GM15510 (cell line): ENCODE results near the gene PC.

Experiments used
- POLR2A ChIP-seq: IDR thresholded peaks from 3 replicates; pipeline ENCODE4 v1.6.1; 2011; ENCODE audit warnings: borderline replicate concordance; ENCODE audit not compliant: insufficient read length; ENCODE audit errors: extremely low read depth

PC gene

DNA sequence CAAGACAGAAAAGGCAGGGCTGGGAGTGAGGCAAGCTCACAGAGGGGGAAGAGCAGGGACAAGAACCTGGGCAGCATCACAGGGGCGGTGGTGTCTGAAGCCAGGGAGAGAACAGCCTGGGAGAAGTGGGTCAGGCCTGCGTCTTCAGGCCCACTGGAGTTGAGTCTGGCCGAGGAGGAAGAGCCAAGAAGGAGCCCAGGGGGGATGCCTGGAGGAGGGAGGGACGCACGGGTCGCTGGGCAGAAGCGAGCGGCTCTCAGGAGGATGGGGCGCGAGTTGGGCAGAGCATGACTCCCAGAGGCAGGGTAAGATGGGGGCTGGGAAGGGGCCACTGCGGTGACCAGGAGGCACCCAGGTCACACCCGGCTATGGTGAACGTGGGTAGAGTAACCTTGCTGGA lies 82.8 kb downstream of the PC start:
- TF ChIP-seq POLR2A = no peak

DNA sequence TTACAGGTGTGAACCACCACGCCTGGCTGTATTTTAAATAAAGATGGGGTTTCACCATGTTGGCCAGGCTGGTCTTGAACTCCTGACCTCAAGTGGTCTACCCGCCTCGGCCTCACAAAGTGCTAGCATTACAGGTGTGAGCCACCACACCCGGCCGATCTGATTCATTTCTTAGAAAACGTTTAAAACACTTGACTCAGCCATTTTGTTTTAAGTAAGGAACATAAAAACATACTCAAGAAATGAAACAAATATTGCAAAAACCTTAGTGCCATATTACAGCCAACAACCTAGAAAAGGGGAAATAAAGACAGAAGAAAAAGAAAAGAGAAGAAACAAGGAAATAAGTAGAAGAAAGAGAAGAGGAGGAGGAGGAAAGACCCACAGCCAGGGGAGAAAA lies 84.0 kb downstream of the PC start:
- no peak for TF ChIP-seq POLR2A

DNA sequence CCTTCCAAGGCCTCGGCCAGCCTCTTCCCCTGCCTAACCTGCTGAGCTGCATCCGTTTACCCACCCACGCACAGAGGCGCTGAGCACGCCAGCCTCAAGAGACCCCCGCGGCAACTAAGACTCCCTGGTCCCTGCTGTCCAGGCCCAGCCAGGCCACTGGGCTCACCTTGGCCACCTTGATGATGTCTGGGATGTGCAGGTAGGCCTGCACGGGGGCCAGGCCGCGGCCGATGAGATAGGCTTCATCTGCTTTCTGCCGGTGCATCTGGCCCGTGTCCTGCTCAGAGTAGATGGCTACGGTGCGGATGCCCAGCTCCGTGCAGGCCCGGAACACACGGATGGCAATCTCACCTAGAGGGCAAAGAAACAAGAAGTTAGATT lies 86.7 kb downstream of the PC start:
- no peak for TF ChIP-seq POLR2A

DNA sequence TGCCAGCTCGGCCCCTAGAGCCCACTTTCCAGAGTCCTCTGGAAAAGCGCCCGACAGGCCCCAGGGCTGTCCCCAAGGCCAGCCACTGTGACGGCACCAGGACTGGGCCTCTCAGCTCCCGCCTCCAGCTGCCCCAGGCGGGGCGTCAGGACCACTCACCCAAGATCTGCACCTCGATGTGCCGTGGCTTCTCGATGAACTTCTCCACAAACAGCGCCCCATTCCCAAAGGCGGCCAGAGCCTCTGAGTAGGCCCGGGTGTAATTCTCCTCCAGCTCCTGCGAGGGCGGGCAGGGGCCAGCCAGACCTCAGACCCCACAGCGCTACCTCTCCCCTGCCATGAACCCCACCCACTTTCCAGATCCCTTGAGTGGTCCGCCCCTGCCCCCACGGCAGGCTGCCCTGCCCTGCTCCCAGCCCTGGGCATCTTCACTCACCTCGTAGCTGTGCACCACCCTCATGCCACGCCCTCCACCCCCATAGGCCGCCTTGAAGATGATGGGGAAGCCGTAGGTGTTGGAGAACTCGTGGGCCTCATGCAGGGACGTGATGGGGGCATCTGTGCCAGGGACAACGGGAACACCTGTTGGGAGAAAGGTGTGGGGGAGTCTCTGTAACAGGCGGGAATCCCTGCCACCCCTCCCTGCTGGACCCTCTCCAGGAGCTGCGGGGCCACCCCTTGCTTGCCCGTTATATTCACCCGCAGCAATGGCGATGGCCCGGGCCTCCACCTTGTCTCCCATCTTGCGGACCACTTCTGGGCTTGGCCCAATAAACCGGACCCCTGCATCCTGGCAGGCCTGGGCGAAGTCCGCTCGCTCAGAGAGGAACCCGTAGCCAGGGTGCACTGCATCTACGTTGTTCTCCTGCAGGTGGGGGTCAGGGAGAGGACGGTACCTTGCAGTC lies 87.3 kb downstream of the PC start:
- no peak for TF ChIP-seq POLR2A

DNA sequence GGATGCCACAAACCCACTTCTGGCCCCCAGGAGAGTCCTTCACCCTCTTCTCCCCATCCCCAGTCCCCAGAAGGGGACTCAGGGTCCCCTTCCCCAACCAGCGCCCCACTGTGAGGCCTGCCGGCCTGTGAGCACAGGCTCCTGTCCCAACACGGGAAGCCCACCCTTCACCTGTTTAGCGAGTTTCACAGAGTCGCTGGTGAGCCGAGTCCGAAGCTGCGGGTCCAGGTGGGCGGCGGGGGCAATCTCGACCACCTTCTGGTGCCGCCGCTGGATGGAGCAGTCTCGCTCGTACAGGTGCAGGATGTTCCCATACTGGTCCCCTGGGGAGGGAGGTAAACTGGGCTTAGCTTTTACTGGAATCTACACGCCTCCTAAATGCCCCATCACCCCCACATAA lies 88.1 kb downstream of the PC start:
- no peak for TF ChIP-seq POLR2A

DNA sequence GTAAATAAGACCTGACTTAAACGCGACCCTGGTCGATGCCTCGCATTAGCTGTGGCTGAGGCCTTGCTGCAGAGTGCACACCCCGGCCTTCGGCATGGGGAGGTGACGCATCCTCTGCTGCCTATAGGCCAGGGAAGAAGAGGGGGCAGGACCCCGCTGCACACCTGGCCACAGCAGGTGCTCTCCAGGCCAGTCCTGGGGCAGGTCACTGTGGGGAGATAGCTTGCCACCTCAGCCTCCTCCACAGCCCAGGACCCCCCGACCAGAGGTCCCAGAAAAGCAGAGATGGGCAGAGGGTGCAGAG lies 88.7 kb downstream of the PC start:
- TF ChIP-seq POLR2A = no peak

DNA sequence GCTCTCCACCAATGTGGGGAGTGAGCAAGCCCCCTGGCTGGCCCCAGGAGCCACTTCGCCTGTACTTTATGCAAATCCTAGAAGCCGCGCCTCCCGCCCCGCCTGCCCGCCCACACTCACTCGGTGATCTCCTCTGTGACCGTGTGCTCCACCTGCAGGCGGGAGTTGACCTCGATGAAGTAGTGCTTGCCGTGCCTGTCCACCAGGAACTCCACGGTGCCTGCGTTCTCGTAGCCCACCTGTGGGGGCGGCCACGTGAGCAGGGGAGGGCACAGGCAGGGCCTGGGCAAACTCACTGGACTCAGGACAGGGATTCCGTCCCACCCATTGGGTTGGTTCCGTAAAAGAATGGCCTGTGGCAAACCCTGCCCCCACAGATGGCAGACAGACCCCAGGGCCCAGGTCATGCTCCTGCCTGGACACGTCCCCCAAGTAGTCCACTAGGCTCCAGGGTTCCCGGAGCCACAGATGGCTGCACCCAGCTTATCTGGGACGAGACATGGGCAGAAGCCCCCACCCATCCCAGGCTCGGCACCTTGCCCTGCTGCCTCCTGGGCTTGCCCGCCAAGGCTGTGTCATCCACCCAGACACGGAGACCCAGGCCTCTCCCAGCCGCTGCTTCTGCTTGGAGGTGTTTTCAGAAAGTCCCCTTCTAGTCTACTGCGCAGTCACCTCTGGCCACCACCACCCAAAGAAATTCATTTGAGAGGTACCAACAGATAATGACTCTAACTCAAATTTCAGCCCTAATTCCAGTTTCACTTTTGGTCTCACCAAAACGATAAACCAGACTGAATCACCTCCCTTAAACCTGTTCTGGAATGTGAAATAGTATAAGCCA lies 89.2 kb downstream of the PC start:
- no peak for TF ChIP-seq POLR2A

DNA sequence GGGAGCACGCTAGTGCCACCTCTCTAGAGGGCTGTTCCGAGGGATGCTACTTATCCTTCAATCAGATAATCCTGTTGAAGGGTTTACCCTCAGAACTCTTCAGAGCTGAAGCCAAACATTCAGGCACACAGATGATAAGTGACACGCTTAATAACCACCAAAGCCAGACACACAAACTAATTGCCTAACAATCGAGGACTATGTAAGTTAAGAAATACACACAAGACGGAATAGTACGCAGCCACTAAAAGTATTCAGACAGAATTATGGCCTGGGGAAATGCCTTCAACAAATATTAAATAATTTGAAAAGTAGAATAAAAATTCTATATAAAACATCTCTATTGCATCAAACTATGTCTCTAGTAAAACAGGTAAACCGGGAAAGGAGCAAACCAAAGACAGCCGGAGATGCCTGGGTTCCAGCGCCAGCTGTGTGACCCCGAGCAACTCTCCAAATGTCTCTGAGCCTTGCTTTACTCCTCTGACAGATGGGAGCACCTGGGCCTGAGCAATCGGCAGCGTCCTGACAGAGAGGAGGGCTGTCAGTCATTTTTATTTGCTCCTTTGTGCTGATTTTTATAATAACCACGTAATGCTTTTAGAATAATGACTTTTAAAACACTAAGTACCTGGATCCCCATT lies 90.0 kb downstream of the PC start:
- TF ChIP-seq POLR2A = no peak

DNA sequence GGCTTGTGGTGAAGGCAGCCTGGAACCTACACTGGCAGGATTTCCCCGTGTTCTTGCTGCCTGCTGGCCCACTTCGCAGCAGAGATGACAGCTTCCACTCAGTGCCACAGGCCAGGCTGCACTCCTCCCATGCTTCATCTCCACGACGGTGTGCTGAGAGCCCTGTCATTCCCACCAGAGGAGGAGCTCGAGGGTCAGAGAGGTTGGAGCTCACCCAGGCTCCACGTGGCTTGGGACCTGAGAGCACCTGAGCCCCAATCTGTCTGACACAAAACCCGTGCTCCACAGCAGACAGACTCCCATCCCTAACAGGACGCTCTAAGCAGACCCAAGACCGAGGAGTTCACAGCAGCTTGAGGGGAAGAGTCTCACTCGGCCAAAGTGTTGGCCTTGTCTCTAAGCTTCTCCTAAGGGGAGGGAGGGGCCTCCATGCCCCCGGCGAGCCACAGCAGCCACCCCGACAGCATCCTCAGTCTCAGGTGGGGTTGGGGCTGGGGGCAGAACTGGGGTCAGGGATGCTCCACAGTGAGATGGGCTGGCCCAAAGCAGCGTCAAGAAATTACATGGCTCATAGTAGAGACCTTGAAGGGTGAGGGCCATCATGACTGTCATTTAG lies 90.7 kb downstream of the PC start:
- TF ChIP-seq POLR2A = no peak

DNA sequence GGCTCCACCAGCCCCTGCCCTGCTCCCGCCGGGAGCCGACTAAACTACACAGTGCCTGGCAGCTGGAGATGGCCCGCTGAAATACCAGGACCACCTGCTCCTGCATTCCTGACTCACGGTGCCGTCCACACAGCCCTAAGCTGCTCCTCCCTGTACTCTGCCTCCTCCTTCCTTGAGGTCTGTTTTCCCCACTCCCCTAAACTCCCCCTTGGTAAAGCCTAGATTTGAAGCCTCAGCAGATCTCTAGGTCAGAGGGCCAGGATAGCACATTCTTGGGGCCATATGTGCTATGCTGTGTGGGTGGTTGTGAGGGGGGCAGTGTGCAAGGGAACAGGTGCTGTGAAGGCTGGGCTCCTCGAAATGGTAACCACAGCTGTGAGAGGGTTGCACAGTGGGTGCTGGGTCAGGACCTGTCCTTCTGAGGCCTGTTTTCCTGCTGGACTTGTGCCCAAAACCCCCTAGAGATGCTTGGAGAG lies 91.6 kb downstream of the PC start:
- TF ChIP-seq POLR2A = no peak

DNA sequence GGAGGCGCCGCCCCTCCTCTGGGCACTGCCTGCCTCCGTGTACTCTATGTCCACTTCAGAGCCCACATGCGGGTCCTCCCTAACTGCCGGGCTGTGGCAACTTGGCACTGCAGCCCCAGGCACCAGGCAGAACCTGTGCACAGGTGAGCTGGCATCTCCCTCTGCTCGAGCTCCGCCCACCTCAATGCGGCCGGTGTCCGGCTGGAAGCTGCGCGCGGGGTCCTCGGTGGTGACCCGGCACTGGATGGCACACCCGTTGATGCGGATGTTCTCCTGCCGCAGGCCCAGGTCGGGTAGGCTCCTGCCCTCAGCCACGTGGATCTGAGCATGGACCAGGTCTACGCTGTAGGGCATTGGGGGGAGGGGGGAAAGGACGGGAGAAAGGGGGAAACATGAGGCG lies 92.2 kb downstream of the PC start:
- no peak for TF ChIP-seq POLR2A

DNA sequence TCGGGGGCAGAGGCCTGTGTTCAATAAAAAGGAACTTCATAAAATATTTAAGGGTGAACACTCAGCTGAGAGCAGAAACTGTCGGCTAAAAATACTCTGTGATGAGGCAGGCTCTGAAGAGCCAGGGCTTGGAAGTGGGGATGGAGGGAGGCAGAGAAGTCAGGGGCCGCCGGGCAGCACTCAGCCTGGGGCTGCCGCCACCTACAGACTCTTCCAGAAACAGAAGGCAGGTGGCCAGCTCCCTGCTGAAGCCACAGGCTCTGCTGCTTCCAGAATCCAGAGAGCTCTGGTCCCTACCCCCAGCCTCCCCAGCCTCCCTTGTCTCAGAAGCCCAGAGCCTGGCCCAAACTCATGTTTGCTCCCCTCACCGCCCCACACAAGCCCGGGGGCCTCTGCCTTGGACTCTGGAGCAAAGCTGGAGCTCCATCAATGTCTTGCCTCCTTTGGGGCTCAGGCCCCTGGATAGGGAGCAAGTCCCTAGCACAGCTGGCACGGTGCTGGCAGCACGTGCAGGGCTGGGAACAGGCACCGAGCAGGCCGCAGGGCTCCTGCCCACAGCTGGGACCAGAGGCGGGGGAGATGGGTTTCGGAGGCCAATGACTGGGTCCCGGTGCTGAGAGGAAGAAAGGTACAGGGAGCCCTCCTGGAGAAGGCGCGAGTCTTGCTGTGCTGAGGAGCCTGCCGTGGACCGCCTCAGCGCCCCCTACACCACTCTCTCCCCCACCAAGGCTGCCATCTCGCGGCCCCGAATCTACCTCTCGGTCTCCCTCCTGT lies 93.1 kb downstream of the PC start:
- no peak for TF ChIP-seq POLR2A

DNA sequence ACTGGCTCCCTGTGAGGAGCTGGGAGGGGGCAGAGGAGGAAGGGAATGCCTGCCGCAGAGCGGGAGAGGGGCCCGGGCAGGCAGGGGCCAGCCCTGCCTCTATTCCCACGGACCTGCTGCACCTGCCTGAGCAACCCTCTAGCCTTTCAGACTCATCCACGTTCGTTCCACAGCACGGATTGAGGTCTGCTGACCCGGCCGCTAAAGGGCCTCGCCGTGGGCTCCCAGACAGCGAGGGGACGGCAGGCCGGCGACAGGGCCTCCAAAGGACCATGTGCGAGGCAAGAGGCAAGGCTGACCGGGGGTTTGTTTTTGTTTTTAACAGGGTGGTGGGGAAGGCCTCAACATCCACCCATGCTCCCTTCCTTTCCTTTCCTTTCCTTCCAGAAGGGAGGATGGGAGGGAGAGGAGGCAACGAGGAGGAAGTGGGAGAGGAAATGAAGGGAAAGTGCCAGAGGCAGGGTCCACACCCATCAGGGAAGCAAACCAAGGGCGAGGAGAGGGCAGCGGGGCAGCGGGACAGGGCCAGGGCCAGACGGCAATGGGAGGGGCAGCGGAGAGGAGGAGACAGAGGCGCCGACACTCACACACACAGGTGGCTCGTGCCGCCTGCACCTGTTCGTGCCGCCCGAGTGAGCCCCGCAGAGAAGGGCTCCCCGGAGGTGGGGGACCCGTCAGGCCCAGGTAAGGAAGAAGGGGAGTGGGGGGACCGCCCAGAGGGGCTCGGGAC lies 93.8 kb downstream of the PC start:
- no peak for TF ChIP-seq POLR2A
